MCF 10A (cell line): Measurements from ENCODE around the gene SND1. TPM values are rescaled to one million over a fixed set of nuclear protein-coding genes. Genes with fewer than 3 reads are reported as not detected.

Experiments used
- BruUV-seq: library from RNA; stranded (reverse); fragments of 400-500 nt; replicated peaks from 2 replicates; lab custom pipeline; 2021; lab: Mats Ljungman, UMichigan
- CTCF ChIA-PET: fragments of 300-600 bp; sonication (Branson Sonifier 250); formaldehyde crosslinking; extraction: SDS; loops from one replicate; lab custom pipeline; 2021; ENCODE audit warnings: antibody characterized with exemption, inconsistent platforms; lab: Yijun Ruan, JAX
- POLR2A ChIA-PET: fragments of 300-600, 350-650 bp; sonication (Branson Sonifier 250); formaldehyde crosslinking; extraction: SDS; loops from one replicate; lab custom pipeline; 2020; ENCODE audit warnings: antibody characterized with exemption, inconsistent platforms; lab: Yijun Ruan, JAX
- DNase-seq: peaks from one replicate; pipeline ENCODE4 v3.0.0-alpha.2; 2018; ENCODE audit not compliant: unreplicated experiment
- H3K27ac Mint-ChIP-seq: one replicate; pipeline ENCODE4 v1.8.0; 2022; ENCODE audit warnings: mild to moderate bottlenecking, low read depth, mixed read lengths; ENCODE audit not compliant: unreplicated experiment
- H3K27me3 Mint-ChIP-seq: one replicate; pipeline ENCODE4 v1.8.0; 2022; ENCODE audit warnings: mixed read lengths; ENCODE audit not compliant: insufficient read depth, unreplicated experiment
- H3K36me3 Mint-ChIP-seq: one replicate; pipeline ENCODE4 v1.8.0; 2022; ENCODE audit warnings: mild to moderate bottlenecking, moderate library complexity, mixed read lengths; ENCODE audit not compliant: insufficient read depth, unreplicated experiment
- H3K4me1 Mint-ChIP-seq: one replicate; pipeline ENCODE4 v1.8.0; 2022; ENCODE audit warnings: mixed read lengths; ENCODE audit not compliant: insufficient read depth, unreplicated experiment
- H3K4me3 Mint-ChIP-seq: one replicate; pipeline ENCODE4 v1.8.0; 2022; ENCODE audit warnings: mild to moderate bottlenecking, moderate library complexity, mixed read lengths; ENCODE audit not compliant: unreplicated experiment
- H3K9me3 Mint-ChIP-seq: one replicate; pipeline ENCODE4 v1.8.0; 2022; ENCODE audit warnings: mixed read lengths; ENCODE audit not compliant: unreplicated experiment
- CTCF ChIP-seq: fragments of 200-600 bp; IDR thresholded peaks from one replicate; pipeline ENCODE4 v1.8.0; 2022; ENCODE audit warnings: antibody characterized with exemption, mild to moderate bottlenecking; ENCODE audit not compliant: unreplicated experiment
- intact Hi-C: fragments of 100-400 bp; cut with micrococcal nuclease; formaldehyde crosslinking; loops from 2 replicates; pipeline ENCODE4 v1.14.1; 2022
- total RNA-seq: library from RNA; stranded (reverse); gene quantifications from 2 replicates; pipeline ENCODE4 v1.2.3, GENCODE V29; 2022

The SND1 gene
- total RNA-seq, 1 experiment from 2014 or later: 297 TPM

DNA sequence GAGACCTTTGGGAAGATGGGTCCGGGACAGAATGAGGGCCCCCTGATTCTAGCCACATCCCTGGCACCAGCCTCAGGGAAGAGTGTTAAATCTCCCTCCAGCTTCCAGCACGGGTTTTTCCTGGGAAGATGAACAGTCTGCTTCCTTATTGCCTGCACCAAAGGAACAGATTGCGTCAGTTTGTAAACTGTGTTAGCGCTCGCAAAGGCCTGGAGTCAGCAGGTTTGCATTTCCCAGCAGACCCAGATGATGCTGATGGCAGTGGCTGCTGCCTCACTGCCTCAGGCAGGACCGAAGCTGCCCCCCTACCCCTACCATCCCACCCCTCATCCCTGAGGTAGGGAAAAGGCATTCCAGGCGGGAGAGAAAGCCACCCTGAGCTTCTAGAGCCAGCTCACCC, 413.9 kb downstream of the SND1 start:
- Mint-ChIP-seq H3K36me3 (peaks cover 25% of the 10 kb centered on the region), H3K4me3 (no peak overlapping the region), H3K27ac (no peak overlapping the region), H3K27me3 (no peaks in the 10 kb centered on the region), H3K4me1 (no peaks in the 10 kb centered on the region), H3K9me3 (no peaks in the 10 kb centered on the region)
- no TSS peak for BruUV-seq
- TF ChIP-seq CTCF: no peak
- ChIA-PET CTCF (interaction anchor here (0.6 to 0.7 kb wide), 2 partner anchors 14 to 44 kb away, joined by 3 read pairs; no protein-coding TSS in a partner anchor), POLR2A (no interaction called here)
- no peak for DNase-seq
- intact Hi-C loops: no loop called here

- DNase-seq: no peak
- intact Hi-C loops: no loop called here
- Mint-ChIP-seq H3K4me1 (no peaks in the 10 kb centered on the region), H3K36me3 (peaks cover 25% of the 10 kb centered on the region), H3K4me3 (no peak overlapping the region), H3K27ac (no peak overlapping the region), H3K27me3 (no peaks in the 10 kb centered on the region), H3K9me3 (no peaks in the 10 kb centered on the region)
- CTCF ChIA-PET: interaction anchor here (0.6 to 1.3 kb wide), 3 partner anchors 10 to 14 kb away, joined by 3 to 4 read pairs (median 4); no protein-coding TSS in a partner anchor
- BruUV-seq: no TSS peak
- TF ChIP-seq CTCF: no peak
- POLR2A ChIA-PET: no interaction called here
Measured at GRCh38 chr7:128066395-128066794, 414.4 kb downstream of the SND1 start.

- no peaks in the 10 kb centered on the region for H3K9me3 Mint-ChIP-seq
- CTCF ChIA-PET: interaction anchor here (1.2 to 1.3 kb wide), 2 partner anchors 10 to 12 kb away, joined by 4 read pairs; no protein-coding TSS in a partner anchor
- H3K27ac Mint-ChIP-seq: no peak overlapping the region
- BruUV-seq: no TSS peak
- no peak for TF ChIP-seq CTCF
- POLR2A ChIA-PET: no interaction called here
- H3K4me3 Mint-ChIP-seq: no peak overlapping the region
- intact Hi-C loops: no loop called here
- H3K36me3 Mint-ChIP-seq: peaks cover 28% of the 10 kb centered on the region
- DNase-seq: no peak
- no peaks in the 10 kb centered on the region for H3K27me3 Mint-ChIP-seq
- no peaks in the 10 kb centered on the region for H3K4me1 Mint-ChIP-seq
Measured at GRCh38 chr7:128066858-128067257, 414.9 kb downstream of the SND1 start.

DNA sequence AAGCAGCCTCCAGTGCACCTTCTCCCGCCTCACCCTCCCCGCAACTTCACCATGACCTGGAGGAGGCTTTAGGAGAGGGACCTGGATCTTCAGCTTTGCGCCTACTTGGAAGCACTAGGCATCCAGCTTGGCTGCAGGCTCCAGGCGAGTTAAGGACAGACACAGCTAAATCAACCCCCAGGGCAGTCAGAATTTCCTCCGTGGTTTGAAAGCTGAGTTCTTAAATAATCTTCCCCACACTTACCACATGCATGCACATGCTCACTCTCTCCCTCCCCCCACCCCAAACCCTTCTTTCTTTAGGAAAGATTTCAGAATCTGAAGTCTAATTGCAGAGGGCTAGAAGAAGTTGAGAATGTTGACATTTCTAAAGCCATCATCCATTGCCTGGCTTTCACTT, 416.0 kb downstream of the SND1 start:
- no peaks in the 10 kb centered on the region for H3K9me3 Mint-ChIP-seq
- H3K27me3 Mint-ChIP-seq: no peaks in the 10 kb centered on the region
- intact Hi-C loops: no loop called here
- H3K4me3 Mint-ChIP-seq: no peak overlapping the region
- no peak for DNase-seq
- no TSS peak for BruUV-seq
- no peak overlapping the region for H3K27ac Mint-ChIP-seq
- ChIA-PET CTCF (interaction anchor here (0.6 to 2.0 kb wide), 4 partner anchors 11 to 141 kb away, joined by 3 to 9 read pairs (median 4); no protein-coding TSS in a partner anchor), POLR2A (interaction anchor here (0.9 to 1.3 kb wide), 2 partner anchors 13 to 43 kb away, joined by 3 to 5 read pairs; no protein-coding TSS in a partner anchor)
- no peaks in the 10 kb centered on the region for H3K4me1 Mint-ChIP-seq
- no peak for TF ChIP-seq CTCF
- H3K36me3 Mint-ChIP-seq: peaks cover 24% of the 10 kb centered on the region
